ENCODE data around the gene RB1.
A peak's percentile ranks its signal among the peaks of the same experiment; 100 is the strongest.
"Not testable (repeated sequence)": the region's sequence is repeated elsewhere in the genome, so short reads cannot be mapped to it uniquely, and the experiment has no call there.

RB1 gene

DNA sequence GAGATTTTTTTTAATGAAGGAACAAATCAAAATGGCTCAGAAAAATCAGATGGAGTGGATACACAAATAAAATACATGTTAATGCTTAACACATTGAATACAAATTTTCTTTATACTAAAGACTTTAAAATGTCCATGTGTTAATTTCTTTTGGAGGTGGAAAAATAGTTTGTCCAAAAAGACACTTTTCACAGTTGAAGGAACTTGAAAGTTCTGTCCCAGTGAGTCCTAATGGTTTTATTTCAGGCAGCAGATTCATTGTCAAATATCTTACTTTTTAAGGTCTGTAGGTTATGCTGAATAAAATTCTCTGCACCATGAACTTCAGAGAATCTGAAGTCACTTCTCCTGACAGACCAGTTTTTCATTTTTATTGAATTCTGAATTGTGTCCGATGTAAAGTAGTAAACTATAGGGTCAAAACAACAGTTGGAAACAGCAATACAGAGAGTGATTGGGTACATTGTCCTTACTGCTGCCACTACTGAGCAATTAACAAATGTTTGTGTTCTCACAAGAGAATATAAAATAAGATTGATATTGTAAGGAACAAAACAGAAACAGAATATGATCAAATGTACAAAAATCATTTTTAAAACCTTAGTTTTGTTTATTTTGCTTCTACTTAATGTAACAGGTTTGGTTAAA lies 107.7 kb downstream of the RB1 start:
- peak overlapping the region; percentile 58 for H3K4me3 ChIP-seq (ENCODE audit: low read depth, low read length)
- POLR2A ChIA-PET, result no interaction called here
- DNase-seq (ENCODE audit: low read depth, low spot score), result no peak
- TF ChIP-seq, protein P1, sequence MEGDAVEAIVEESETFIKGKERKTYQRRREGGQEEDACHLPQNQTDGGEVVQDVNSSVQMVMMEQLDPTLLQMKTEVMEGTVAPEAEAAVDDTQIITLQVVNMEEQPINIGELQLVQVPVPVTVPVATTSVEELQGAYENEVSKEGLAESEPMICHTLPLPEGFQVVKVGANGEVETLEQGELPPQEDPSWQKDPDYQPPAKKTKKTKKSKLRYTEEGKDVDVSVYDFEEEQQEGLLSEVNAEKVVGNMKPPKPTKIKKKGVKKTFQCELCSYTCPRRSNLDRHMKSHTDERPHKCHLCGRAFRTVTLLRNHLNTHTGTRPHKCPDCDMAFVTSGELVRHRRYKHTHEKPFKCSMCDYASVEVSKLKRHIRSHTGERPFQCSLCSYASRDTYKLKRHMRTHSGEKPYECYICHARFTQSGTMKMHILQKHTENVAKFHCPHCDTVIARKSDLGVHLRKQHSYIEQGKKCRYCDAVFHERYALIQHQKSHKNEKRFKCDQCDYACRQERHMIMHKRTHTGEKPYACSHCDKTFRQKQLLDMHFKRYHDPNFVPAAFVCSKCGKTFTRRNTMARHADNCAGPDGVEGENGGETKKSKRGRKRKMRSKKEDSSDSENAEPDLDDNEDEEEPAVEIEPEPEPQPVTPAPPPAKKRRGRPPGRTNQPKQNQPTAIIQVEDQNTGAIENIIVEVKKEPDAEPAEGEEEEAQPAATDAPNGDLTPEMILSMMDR (IDR thresholded peaks at IDR 0.05; ENCODE audit: insufficient read depth, low read length, missing control alignments), result no peak
- CTCF ChIA-PET, result no interaction called here

DNA sequence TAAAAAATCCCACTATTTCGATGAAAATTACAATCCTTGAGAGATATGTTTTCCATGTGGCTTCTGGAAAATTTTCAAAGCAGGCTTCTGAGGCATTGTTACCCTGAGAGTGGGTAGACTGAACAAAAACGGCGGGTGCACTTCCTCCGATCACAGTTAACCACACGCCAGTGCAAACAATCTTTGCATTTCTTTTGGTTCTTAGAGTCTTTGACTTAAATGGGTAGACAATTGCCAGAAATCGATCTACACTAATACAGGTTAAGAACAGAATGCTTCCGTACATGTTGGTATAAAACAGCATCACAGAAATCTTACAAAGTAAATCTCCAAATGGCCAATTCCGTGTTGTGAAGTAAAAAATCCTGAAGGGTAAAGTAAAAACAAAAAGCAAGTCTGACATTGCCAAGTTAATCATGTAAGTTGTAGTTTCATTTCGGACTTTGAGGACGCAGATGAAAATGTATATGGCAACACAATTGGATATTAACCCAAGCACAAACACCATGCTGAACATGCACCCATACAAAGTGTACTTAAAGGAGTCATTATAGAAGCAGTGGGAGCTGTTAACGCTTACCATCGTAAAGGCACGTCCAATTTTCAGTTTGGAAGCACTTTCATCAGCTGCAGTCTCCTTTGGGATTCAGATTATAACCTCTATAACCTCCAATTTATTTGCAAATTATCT lies 108.4 kb downstream of the RB1 start:
- no peak for DNase-seq (ENCODE audit: low read depth, low spot score)
- TF ChIP-seq, protein P1 (IDR thresholded peaks at IDR 0.05; ENCODE audit: insufficient read depth, low read length, missing control alignments), result no peak
- POLR2A ChIA-PET, result no interaction called here
- H3K4me3 ChIP-seq (ENCODE audit: low read depth, low read length), result peak overlapping the region; percentile 58
- CTCF ChIA-PET, result interaction anchor here (0.7 to 0.9 kb wide), 2 partner anchors 171 to 285 kb away, joined by 3 read pairs; no protein-coding TSS in a partner anchor

DNA sequence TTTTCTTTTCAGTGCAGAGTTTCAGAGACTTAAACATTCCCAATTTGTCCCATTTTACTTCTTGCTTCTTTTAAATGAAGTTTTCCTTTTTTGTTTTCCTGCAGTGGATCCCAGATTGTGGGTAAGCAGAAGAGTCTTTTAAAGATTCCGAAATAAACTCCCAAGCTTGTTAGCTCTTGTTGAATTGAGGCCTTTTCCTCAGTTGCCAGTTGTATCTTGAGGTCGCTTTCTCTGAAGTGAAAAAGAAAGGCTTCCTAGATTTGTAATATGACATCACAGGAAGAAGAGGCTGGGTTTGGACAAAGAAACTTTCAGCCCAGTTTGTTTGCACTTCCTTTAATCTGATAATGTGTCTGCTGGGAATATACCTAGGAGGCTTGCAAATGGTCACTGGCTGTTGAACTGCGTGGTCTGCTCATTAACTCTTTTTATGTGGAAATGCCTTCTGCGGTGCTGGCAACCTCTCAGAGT lies 109.4 kb downstream of the RB1 start, which contains the start of gene LPAR6:
LPAR6 (minus strand) TSS at position 233 of the 471 bp plus-strand sequence. CDS start 690 bp downstream, outside the sequence.
- ChIA-PET CTCF (interaction anchor here (0.7 to 0.9 kb wide), 2 partner anchors 170 to 286 kb away, joined by 3 read pairs; no protein-coding TSS in a partner anchor), POLR2A (no interaction called here)
- no peak for DNase-seq (ENCODE audit: low read depth, low spot score)
- H3K4me3 ChIP-seq (ENCODE audit: low read depth, low read length), result peak within 1 kb of the TSS; percentile 58
- TF ChIP-seq, protein P1 (IDR thresholded peaks at IDR 0.05; ENCODE audit: insufficient read depth, low read length, missing control alignments), result no peak

DNA sequence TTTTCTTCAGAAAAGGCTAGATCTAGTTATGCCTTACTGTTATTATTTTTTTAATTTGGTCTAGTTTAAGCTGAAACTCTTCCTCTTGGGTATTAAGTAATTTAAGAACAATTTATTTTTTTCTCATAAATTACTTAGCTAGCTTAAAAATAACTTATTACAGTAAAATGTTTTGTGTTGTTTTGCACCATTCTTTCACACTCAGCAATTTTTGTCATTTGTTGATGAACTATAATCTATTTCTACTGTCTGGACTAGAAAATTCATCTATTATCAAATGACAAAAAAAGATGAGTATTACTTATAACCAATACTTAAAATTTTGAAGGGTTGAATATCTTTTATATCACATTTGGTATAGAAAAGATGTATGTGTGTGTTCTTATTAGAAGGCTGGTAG lies 111.0 kb downstream of the RB1 start:
- ChIA-PET CTCF (interaction anchor here (1.1 kb wide), 1 partner anchor 15 kb away, joined by 3 read pairs; no protein-coding TSS in a partner anchor), POLR2A (no interaction called here)

DNA sequence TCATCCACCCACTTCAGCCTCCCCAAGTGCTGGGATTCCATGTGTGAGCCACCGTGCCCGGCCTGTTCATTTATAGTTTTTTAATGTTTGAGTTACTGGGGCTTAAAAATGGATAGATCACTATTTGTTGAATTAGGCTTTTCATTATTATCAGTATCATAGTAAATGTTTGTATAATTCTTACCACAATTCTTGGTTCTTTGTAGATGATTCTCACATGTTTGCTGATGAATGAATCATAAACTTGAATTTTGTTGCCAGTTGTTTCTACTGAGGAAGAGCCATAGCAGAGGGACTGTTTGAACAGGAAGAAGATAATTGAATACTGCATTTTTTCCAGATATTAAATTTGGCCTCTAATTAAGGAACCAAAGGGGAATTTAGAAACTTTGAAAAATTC lies 112.0 kb downstream of the RB1 start:
- H3K4me3 ChIP-seq (ENCODE audit: low read depth, low read length), result no peak overlapping the region
- ChIA-PET CTCF (interaction anchor here (1.1 kb wide), 1 partner anchor 16 kb away, joined by 3 read pairs; no protein-coding TSS in a partner anchor), POLR2A (no interaction called here)
- DNase-seq (ENCODE audit: low read depth, low spot score), result no peak
- TF ChIP-seq, protein P1 (IDR thresholded peaks at IDR 0.05; ENCODE audit: insufficient read depth, low read length, missing control alignments), result no peak

More for the DNA sequence above, 111.0 kb downstream of the RB1 start:
- H3K4me3 ChIP-seq (ENCODE audit: low read depth, low read length), result no peak overlapping the region
- TF ChIP-seq, protein P1 (IDR thresholded peaks at IDR 0.05; ENCODE audit: insufficient read depth, low read length, missing control alignments), result no peak
- DNase-seq (ENCODE audit: low read depth, low spot score), result no peak

DNA sequence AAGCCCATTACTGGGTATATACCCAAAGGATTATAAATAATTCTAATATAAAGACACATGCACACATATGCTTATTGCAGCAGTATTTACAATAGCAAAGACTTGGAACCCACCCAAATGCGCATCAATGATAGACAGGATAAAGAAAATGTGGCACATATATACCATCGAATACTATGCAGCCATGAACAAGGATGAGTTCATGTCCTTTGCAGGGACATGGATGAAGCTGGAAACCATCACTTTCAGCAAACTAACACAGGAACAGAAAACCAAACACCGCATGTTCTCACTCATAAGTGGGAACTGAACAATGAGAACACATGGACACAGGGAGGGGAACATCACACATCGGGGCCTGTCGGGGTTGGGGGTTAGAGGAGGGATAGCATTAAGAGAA lies 118.5 kb downstream of the RB1 start:
- DNase-seq (ENCODE audit: low read depth, low spot score); H3K4me3 ChIP-seq (ENCODE audit: low read depth, low read length); CTCF ChIA-PET; POLR2A ChIA-PET: not testable (repeated sequence)
